ENCODE results near the gene HECTD1.

DNA sequence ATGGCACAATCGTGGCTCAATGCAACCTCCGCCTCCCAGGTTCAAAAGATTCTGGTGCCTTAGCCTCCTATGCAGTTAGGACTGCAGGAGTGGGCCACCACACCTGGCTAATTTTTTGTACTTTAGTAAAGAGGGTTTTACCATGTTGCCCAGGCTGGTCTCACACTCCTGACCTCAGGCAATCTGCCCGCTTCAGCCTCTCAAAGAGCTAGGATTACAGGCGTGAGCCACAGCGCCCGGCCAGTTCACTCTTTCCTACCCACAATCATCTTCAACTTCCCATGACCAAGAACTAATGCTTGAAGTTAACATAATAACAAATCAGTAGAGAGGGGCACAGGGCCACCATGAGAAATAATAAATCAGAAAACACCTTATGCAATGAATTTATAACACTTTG is 82.4 kb downstream of the HECTD1 start:
- no peak for TF ChIP-seq POLR2A (IDR thresholded peaks at IDR 0.05; ENCODE audit: low read length)
- TF ChIP-seq PHF8 (IDR thresholded peaks at IDR 0.05; ENCODE audit: borderline replicate concordance, low read depth) = no peak
- TF ChIP-seq, protein P1, sequence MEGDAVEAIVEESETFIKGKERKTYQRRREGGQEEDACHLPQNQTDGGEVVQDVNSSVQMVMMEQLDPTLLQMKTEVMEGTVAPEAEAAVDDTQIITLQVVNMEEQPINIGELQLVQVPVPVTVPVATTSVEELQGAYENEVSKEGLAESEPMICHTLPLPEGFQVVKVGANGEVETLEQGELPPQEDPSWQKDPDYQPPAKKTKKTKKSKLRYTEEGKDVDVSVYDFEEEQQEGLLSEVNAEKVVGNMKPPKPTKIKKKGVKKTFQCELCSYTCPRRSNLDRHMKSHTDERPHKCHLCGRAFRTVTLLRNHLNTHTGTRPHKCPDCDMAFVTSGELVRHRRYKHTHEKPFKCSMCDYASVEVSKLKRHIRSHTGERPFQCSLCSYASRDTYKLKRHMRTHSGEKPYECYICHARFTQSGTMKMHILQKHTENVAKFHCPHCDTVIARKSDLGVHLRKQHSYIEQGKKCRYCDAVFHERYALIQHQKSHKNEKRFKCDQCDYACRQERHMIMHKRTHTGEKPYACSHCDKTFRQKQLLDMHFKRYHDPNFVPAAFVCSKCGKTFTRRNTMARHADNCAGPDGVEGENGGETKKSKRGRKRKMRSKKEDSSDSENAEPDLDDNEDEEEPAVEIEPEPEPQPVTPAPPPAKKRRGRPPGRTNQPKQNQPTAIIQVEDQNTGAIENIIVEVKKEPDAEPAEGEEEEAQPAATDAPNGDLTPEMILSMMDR (IDR thresholded peaks at IDR 0.05) = no peak
- TF ChIP-seq, protein P2, sequence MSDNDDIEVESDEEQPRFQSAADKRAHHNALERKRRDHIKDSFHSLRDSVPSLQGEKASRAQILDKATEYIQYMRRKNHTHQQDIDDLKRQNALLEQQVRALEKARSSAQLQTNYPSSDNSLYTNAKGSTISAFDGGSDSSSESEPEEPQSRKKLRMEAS (IDR thresholded peaks at IDR 0.05) = no peak
- TF ChIP-seq CBX8 (IDR thresholded peaks at IDR 0.05) = no peak
- no peak for TF ChIP-seq JUNB (IDR thresholded peaks at IDR 0.05)
- no peak for TF ChIP-seq CBX2 (IDR thresholded peaks at IDR 0.05; ENCODE audit: borderline replicate concordance, low read depth)
- no peak for TF ChIP-seq CEBPB (IDR thresholded peaks at IDR 0.05)
- no peak for TF ChIP-seq POLR2AphosphoS2 (conservative IDR thresholded peaks at IDR 0.05; ENCODE audit: low read length)
- no peak for TF ChIP-seq KDM1A (IDR thresholded peaks at IDR 0.05; ENCODE audit: low read depth)
- no peak for TF ChIP-seq RFX5 (IDR thresholded peaks at IDR 0.05)
- TF ChIP-seq MYC (IDR thresholded peaks at IDR 0.05; ENCODE audit: borderline replicate concordance, low read length) = no peak
- no peak for TF ChIP-seq RCOR1 (IDR thresholded peaks at IDR 0.05; ENCODE audit: low read depth, low read length)
- TF ChIP-seq, protein P3, sequence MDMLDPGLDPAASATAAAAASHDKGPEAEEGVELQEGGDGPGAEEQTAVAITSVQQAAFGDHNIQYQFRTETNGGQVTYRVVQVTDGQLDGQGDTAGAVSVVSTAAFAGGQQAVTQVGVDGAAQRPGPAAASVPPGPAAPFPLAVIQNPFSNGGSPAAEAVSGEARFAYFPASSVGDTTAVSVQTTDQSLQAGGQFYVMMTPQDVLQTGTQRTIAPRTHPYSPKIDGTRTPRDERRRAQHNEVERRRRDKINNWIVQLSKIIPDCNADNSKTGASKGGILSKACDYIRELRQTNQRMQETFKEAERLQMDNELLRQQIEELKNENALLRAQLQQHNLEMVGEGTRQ (IDR thresholded peaks at IDR 0.05) = no peak
